ENCODE data around the gene PRTFDC1. TPM values are rescaled to one million over a fixed set of nuclear protein-coding genes. Genes with fewer than 3 reads are reported as not detected.

PRTFDC1 gene
- total and polyA plus RNA-seq, 2 donors (not counting 3 experiments of a cell fraction or from before 2014, with no cell fraction given), result 22.0 to 27.0 TPM

- FAIRE-seq (no peak), DNase-seq (ENCODE audit: low read depth, low spot score) (no peak)
- POLR2A ChIA-PET, result no interaction called here
- Histone ChIP-seq H3K27me3 (ENCODE audit: control insufficient read depth in 2 of 2, insufficient read depth in 2 of 2, low read length in 2 of 2) (peaks cover 0 to 3% of the 10 kb centered on the region in 2 experiments), H3K9me1 (replicated peaks; ENCODE audit: control insufficient read depth, extremely low read depth, insufficient read depth, low read length) (no peaks in the 10 kb centered on the region), H3K79me2 (ENCODE audit: control insufficient read depth, insufficient read depth, low read length) (no peaks in the 10 kb centered on the region), H3K4me1 (ENCODE audit: control insufficient read depth, extremely low read depth, insufficient read depth, low read length) (no peaks in the 10 kb centered on the region), H3K9me3 (replicated peaks; ENCODE audit: control insufficient read depth, insufficient read depth, low read length) (no peaks in the 10 kb centered on the region), H3K4me3 (replicated peaks in 1 of 3; ENCODE audit: insufficient read depth in 1 of 3, low read depth in 1 of 3, low read length in 3 of 3) (no peak overlapping the region), H3K4me2 (ENCODE audit: insufficient read depth, low read length) (no peak overlapping the region), H4K20me1 (replicated peaks; ENCODE audit: control insufficient read depth, extremely low read depth, insufficient read depth, low read length) (no peaks in the 10 kb centered on the region), H3K27ac (ENCODE audit: insufficient read depth, low read depth, low read length) (no peak overlapping the region), H2AFZ (ENCODE audit: low read depth, low read length) (no peak overlapping the region), H3K9ac (replicated peaks; ENCODE audit: extremely low read depth, insufficient read depth, low read length) (no peak overlapping the region), H3K36me3 (ENCODE audit: control insufficient read depth in 2 of 2, extremely low read depth in 1 of 2, insufficient read depth in 2 of 2, low read length in 2 of 2) (no peaks in the 10 kb centered on the region)
- no TSS peak for BruUV-seq (replicated peaks)
- dilution Hi-C loops (cut with MboI; ENCODE audit: extremely low pct_ligation_motif_present, low sequenced_read_pairs), result no loop called here
- intact Hi-C loops (cut with micrococcal nuclease), result no loop called here
- TF ChIP-seq POLR2A (IDR thresholded peaks at IDR 0.05; ENCODE audit: low read depth, low read length), result no peak
- no peak for TF ChIP-seq GATA2 (IDR thresholded peaks at IDR 0.05; ENCODE audit: insufficient read depth, insufficient read length, low read depth, low read length)
- no peak for TF ChIP-seq MYC (IDR thresholded peaks at IDR 0.05; ENCODE audit: low read depth, low read length)
- no peak for TF ChIP-seq POLR2AphosphoS5 (IDR thresholded peaks at IDR 0.05; ENCODE audit: insufficient read depth, low read depth, low read length)
- no peak for TF ChIP-seq JUN (IDR thresholded peaks at IDR 0.05; ENCODE audit: borderline replicate concordance, insufficient read depth, insufficient read length, low read depth)
- no peak for TF ChIP-seq EZH2 (IDR thresholded peaks at IDR 0.05; ENCODE audit: borderline replicate concordance, low read depth, low read length, severe bottlenecking)
- no peak for TF ChIP-seq CTCF (IDR thresholded peaks at IDR 0.05; ENCODE audit: extremely low read depth in 1 of 2, insufficient read depth in 1 of 2, low read depth in 1 of 2, low read length in 2 of 2)
- no peak for TF ChIP-seq MAX (IDR thresholded peaks at IDR 0.05; ENCODE audit: insufficient read depth, insufficient read length)
- TF ChIP-seq FOS (IDR thresholded peaks at IDR 0.05; ENCODE audit: borderline replicate concordance, insufficient read depth, low read length), result no peak
- CTCF ChIA-PET, result interaction anchor here (2.1 kb wide), 1 partner anchor 365 kb away, joined by 10 read pairs; no protein-coding TSS in a partner anchor
Observed at GRCh38 chr10:24982319-24983112, 30.1 kb upstream of the PRTFDC1 start.

Measured in endothelial cell of umbilical vein (primary cell).